Measurements from ENCODE around the gene CDHR2. TPM values are rescaled to one million over a fixed set of nuclear protein-coding genes. Genes with fewer than 3 reads are reported as not detected.

Gene CDHR2
- total and polyA plus RNA-seq, 4 experiments from 2014 or later, result 2.9 TPM; not detected in 2

- Mint-ChIP-seq H3K27ac (peak overlapping the region in 1 of 7 donors; percentile 83), H3K27me3 (peaks cover 7 to 20% of the 10 kb centered on the region in 2 donors), H3K36me3 (peaks cover 0 to 5% of the 10 kb centered on the region in 2 donors), H3K4me3 (peak overlapping the region; percentile 88 to 95 (median 91)), H3K9me3 (peaks cover 0 to 6% (median 0%) of the 10 kb centered on the region in 8 donors), H3K4me1 (peaks cover 7 to 20% (median 13%) of the 10 kb centered on the region in 4 donors)
- Histone ChIP-seq H3K9me3 (ENCODE audit: control insufficient read depth in 1 of 2, low read length in 2 of 2) (no peaks in the 10 kb centered on the region), H3K4me1 (ENCODE audit: insufficient read depth, low read length) (peaks cover 8% of the 10 kb centered on the region), H3K36me3 (ENCODE audit: insufficient read depth, low read length) (no peaks in the 10 kb centered on the region), H3K27me3 (ENCODE audit: insufficient read depth, low read length) (no peaks in the 10 kb centered on the region), H3K27ac (ENCODE audit: low read depth, low read length) (no peak overlapping the region), H3K4me3 (ENCODE audit: low read length in 2 of 2) (no peak overlapping the region)
- CTCF ChIA-PET (ENCODE audit: partially characterized antibody), result interaction anchor here (1.6 kb wide), 1 partner anchor 12 kb away, joined by 6 read pairs; no protein-coding TSS in a partner anchor
- DNase-seq, result no peak
- POLR2A ChIA-PET (ENCODE audit: partially characterized antibody), result interaction anchor here (0.9 kb wide), 1 partner anchor 14 kb away, joined by 3 read pairs; no protein-coding TSS in a partner anchor
- intact Hi-C loops (cut with micrococcal nuclease), result no loop called here
Observed at GRCh38 chr5:176608142-176608705, 59.1 kb downstream of the CDHR2 start.

GRCh38 chr5:176608937-176609723 lies 60.0 kb downstream of the CDHR2 start:
- Mint-ChIP-seq H3K4me3 (peak overlapping the region; percentile 88 to 95 (median 91)), H3K36me3 (peaks cover 0 to 5% of the 10 kb centered on the region in 2 donors), H3K9me3 (peaks cover 0 to 4% (median 0%) of the 10 kb centered on the region in 8 donors), H3K4me1 (peaks cover 7 to 20% (median 13%) of the 10 kb centered on the region in 4 donors), H3K27ac (peak overlapping the region; percentile 47 to 93 (median 53)), H3K27me3 (peaks cover 8 to 27% of the 10 kb centered on the region in 2 donors)
- Histone ChIP-seq H3K27me3 (ENCODE audit: insufficient read depth, low read length) (no peaks in the 10 kb centered on the region), H3K4me3 (ENCODE audit: low read length in 2 of 2) (peak overlapping the region in 1 of 2 donors; percentile 37), H3K4me1 (ENCODE audit: insufficient read depth, low read length) (peaks cover 8% of the 10 kb centered on the region), H3K27ac (ENCODE audit: low read depth, low read length) (no peak overlapping the region), H3K36me3 (ENCODE audit: insufficient read depth, low read length) (no peaks in the 10 kb centered on the region), H3K9me3 (ENCODE audit: control insufficient read depth in 1 of 2, low read length in 2 of 2) (no peaks in the 10 kb centered on the region)
- no peak for DNase-seq
- ChIA-PET POLR2A (ENCODE audit: partially characterized antibody) (no interaction called here), CTCF (ENCODE audit: partially characterized antibody) (interaction anchor here (1.3 kb wide), 1 partner anchor 52 kb away, joined by 4 read pairs; no protein-coding TSS in a partner anchor)
- intact Hi-C loops (cut with micrococcal nuclease), result no loop called here

- ChIA-PET POLR2A (ENCODE audit: partially characterized antibody) (no interaction called here), CTCF (ENCODE audit: partially characterized antibody) (interaction anchor here (1.3 kb wide), 1 partner anchor 51 kb away, joined by 4 read pairs; no protein-coding TSS in a partner anchor)
- Histone ChIP-seq H3K36me3 (ENCODE audit: insufficient read depth, low read length) (no peaks in the 10 kb centered on the region), H3K4me1 (ENCODE audit: insufficient read depth, low read length) (peaks cover 8% of the 10 kb centered on the region), H3K27ac (ENCODE audit: low read depth, low read length) (no peak within 1 kb of the TSS), H3K9me3 (ENCODE audit: control insufficient read depth in 1 of 2, low read length in 2 of 2) (no peaks in the 10 kb centered on the region), H3K27me3 (ENCODE audit: insufficient read depth, low read length) (no peaks in the 10 kb centered on the region), H3K4me3 (ENCODE audit: low read length in 2 of 2) (peak within 1 kb of the TSS in 1 of 2 donors; percentile 62)
- intact Hi-C loops (cut with micrococcal nuclease), result no loop called here
- Mint-ChIP-seq H3K27me3 (peaks cover 9 to 32% of the 10 kb centered on the region in 2 donors), H3K4me3 (peak within 1 kb of the TSS; percentile 88 to 95 (median 91)), H3K4me1 (peaks cover 7 to 20% (median 13%) of the 10 kb centered on the region in 4 donors), H3K9me3 (peaks cover 0 to 4% (median 0%) of the 10 kb centered on the region in 8 donors), H3K36me3 (peaks cover 0 to 5% of the 10 kb centered on the region in 2 donors), H3K27ac (peak within 1 kb of the TSS in 6 of 7 donors; percentile 49 to 93 (median 62))
- DNase-seq, result peak in 4 of 5 donors; percentile 31 to 64 (median 40)
Observed at GRCh38 chr5:176609724-176610434, 60.7 kb downstream of the CDHR2 start, which contains the start of gene GPRIN1. GPRIN1 (minus strand) TSS chr5:176610156; CDS start chr5:176599834, 10,322 bp downstream.

- ChIA-PET POLR2A (ENCODE audit: partially characterized antibody) (no interaction called here), CTCF (ENCODE audit: partially characterized antibody) (interaction anchor here (1.3 kb wide), 1 partner anchor 50 kb away, joined by 4 read pairs; no protein-coding TSS in a partner anchor)
- Histone ChIP-seq H3K36me3 (ENCODE audit: insufficient read depth, low read length) (no peaks in the 10 kb centered on the region), H3K27ac (ENCODE audit: low read depth, low read length) (no peak overlapping the region), H3K27me3 (ENCODE audit: insufficient read depth, low read length) (no peaks in the 10 kb centered on the region), H3K4me3 (ENCODE audit: low read length in 2 of 2) (peak overlapping the region in 1 of 2 donors; percentile 62), H3K9me3 (ENCODE audit: control insufficient read depth in 1 of 2, low read length in 2 of 2) (no peaks in the 10 kb centered on the region), H3K4me1 (ENCODE audit: insufficient read depth, low read length) (peaks cover 8% of the 10 kb centered on the region)
- H3K4me1 Mint-ChIP-seq, result peaks cover 7 to 20% (median 13%) of the 10 kb centered on the region in 4 donors
- H3K9me3 Mint-ChIP-seq, result peaks cover 0 to 4% (median 0%) of the 10 kb centered on the region in 8 donors
- no peak for DNase-seq
- intact Hi-C loops (cut with micrococcal nuclease), result no loop called here
- peaks cover 0 to 5% of the 10 kb centered on the region in 2 donors for H3K36me3 Mint-ChIP-seq
- H3K4me3 Mint-ChIP-seq, result peak overlapping the region; percentile 64 to 85 (median 78)
- H3K27me3 Mint-ChIP-seq, result peaks cover 11 to 34% of the 10 kb centered on the region in 2 donors
- no peak overlapping the region for H3K27ac Mint-ChIP-seq
Observed at GRCh38 chr5:176610435-176610773, 61.3 kb downstream of the CDHR2 start.

- H3K4me1 ChIP-seq (ENCODE audit: insufficient read depth, low read length), result peaks cover 8% of the 10 kb centered on the region
- CTCF ChIA-PET (ENCODE audit: partially characterized antibody), result no interaction called here
- H3K9me3 ChIP-seq (ENCODE audit: control insufficient read depth in 1 of 2, low read length in 2 of 2), result no peaks in the 10 kb centered on the region
- Mint-ChIP-seq H3K27ac (no peak overlapping the region), H3K4me1 (peaks cover 7 to 20% (median 13%) of the 10 kb centered on the region in 4 donors), H3K36me3 (peaks cover 0 to 5% of the 10 kb centered on the region in 2 donors), H3K4me3 (peak overlapping the region in 5 of 8 donors; percentile 0 to 61 (median 25)), H3K9me3 (peaks cover 0 to 4% (median 0%) of the 10 kb centered on the region in 8 donors), H3K27me3 (peaks cover 18 to 44% of the 10 kb centered on the region in 2 donors)
- DNase-seq, result peak in 4 of 5 donors; percentile 38 to 50 (median 48)
- intact Hi-C loops (cut with micrococcal nuclease), result loop anchor here (1.0 kb wide), 1 partner anchor 36 kb away; the partner anchor contains the start of gene TSPAN17
- no peaks in the 10 kb centered on the region for H3K27me3 ChIP-seq (ENCODE audit: insufficient read depth, low read length)
- H3K27ac ChIP-seq (ENCODE audit: low read depth, low read length), result no peak overlapping the region
- POLR2A ChIA-PET (ENCODE audit: partially characterized antibody), result no interaction called here
- no peak overlapping the region for H3K4me3 ChIP-seq (ENCODE audit: low read length in 2 of 2)
- no peaks in the 10 kb centered on the region for H3K36me3 ChIP-seq (ENCODE audit: insufficient read depth, low read length)
Observed at GRCh38 chr5:176611435-176611834, 62.3 kb downstream of the CDHR2 start.

GRCh38 chr5:176612008-176612407 lies 62.9 kb downstream of the CDHR2 start:
- Histone ChIP-seq H3K4me3 (ENCODE audit: low read length in 2 of 2) (no peak overlapping the region), H3K4me1 (ENCODE audit: insufficient read depth, low read length) (peaks cover 8% of the 10 kb centered on the region), H3K9me3 (ENCODE audit: control insufficient read depth in 1 of 2, low read length in 2 of 2) (no peaks in the 10 kb centered on the region), H3K36me3 (ENCODE audit: insufficient read depth, low read length) (no peaks in the 10 kb centered on the region), H3K27ac (ENCODE audit: low read depth, low read length) (no peak overlapping the region), H3K27me3 (ENCODE audit: insufficient read depth, low read length) (no peaks in the 10 kb centered on the region)
- Mint-ChIP-seq H3K27me3 (peaks cover 20 to 46% of the 10 kb centered on the region in 2 donors), H3K36me3 (peaks cover 0 to 5% of the 10 kb centered on the region in 2 donors), H3K27ac (no peak overlapping the region), H3K9me3 (peaks cover 0 to 4% (median 0%) of the 10 kb centered on the region in 8 donors), H3K4me1 (peaks cover 7 to 20% (median 13%) of the 10 kb centered on the region in 4 donors), H3K4me3 (peak overlapping the region in 4 of 8 donors; percentile 5 to 37 (median 24))
- ChIA-PET CTCF (ENCODE audit: partially characterized antibody) (interaction anchor here (0.6 kb wide), 1 partner anchor 39 kb away, joined by 3 read pairs; no protein-coding TSS in a partner anchor), POLR2A (ENCODE audit: partially characterized antibody) (no interaction called here)
- no peak for DNase-seq
- intact Hi-C loops (cut with micrococcal nuclease), result no loop called here

Data from CD4-positive, alpha-beta memory T cell (primary cell).